MCF 10A (cell line): ENCODE data around the gene RPN1. TPM values are rescaled to one million over a fixed set of nuclear protein-coding genes. Genes with fewer than 3 reads are reported as not detected.
"Not testable (repeated sequence)": the region's sequence is repeated elsewhere in the genome, so short reads cannot be mapped to it uniquely, and the experiment has no call there.

Source experiments
- BruUV-seq: library from RNA; stranded (reverse); fragments of 400-500 nt; replicated peaks from 2 replicates; lab custom pipeline; 2021; lab: Mats Ljungman, UMichigan
- CTCF ChIA-PET: fragments of 300-600 bp; sonication (Branson Sonifier 250); formaldehyde crosslinking; extraction: SDS; loops from one replicate; lab custom pipeline; 2021; ENCODE audit warnings: antibody characterized with exemption, inconsistent platforms; lab: Yijun Ruan, JAX
- POLR2A ChIA-PET: fragments of 300-600, 350-650 bp; sonication (Branson Sonifier 250); formaldehyde crosslinking; extraction: SDS; loops from one replicate; lab custom pipeline; 2020; ENCODE audit warnings: antibody characterized with exemption, inconsistent platforms; lab: Yijun Ruan, JAX
- DNase-seq: peaks from one replicate; pipeline ENCODE4 v3.0.0-alpha.2; 2018; ENCODE audit not compliant: unreplicated experiment
- H3K27ac Mint-ChIP-seq: one replicate; pipeline ENCODE4 v1.8.0; 2022; ENCODE audit warnings: mild to moderate bottlenecking, low read depth, mixed read lengths; ENCODE audit not compliant: unreplicated experiment
- H3K27me3 Mint-ChIP-seq: one replicate; pipeline ENCODE4 v1.8.0; 2022; ENCODE audit warnings: mixed read lengths; ENCODE audit not compliant: insufficient read depth, unreplicated experiment
- H3K36me3 Mint-ChIP-seq: one replicate; pipeline ENCODE4 v1.8.0; 2022; ENCODE audit warnings: mild to moderate bottlenecking, moderate library complexity, mixed read lengths; ENCODE audit not compliant: insufficient read depth, unreplicated experiment
- H3K4me1 Mint-ChIP-seq: one replicate; pipeline ENCODE4 v1.8.0; 2022; ENCODE audit warnings: mixed read lengths; ENCODE audit not compliant: insufficient read depth, unreplicated experiment
- H3K4me3 Mint-ChIP-seq: one replicate; pipeline ENCODE4 v1.8.0; 2022; ENCODE audit warnings: mild to moderate bottlenecking, moderate library complexity, mixed read lengths; ENCODE audit not compliant: unreplicated experiment
- H3K9me3 Mint-ChIP-seq: one replicate; pipeline ENCODE4 v1.8.0; 2022; ENCODE audit warnings: mixed read lengths; ENCODE audit not compliant: unreplicated experiment
- CTCF ChIP-seq: fragments of 200-600 bp; IDR thresholded peaks from one replicate; pipeline ENCODE4 v1.8.0; 2022; ENCODE audit warnings: antibody characterized with exemption, mild to moderate bottlenecking; ENCODE audit not compliant: unreplicated experiment
- intact Hi-C: fragments of 100-400 bp; cut with micrococcal nuclease; formaldehyde crosslinking; loops from 2 replicates; pipeline ENCODE4 v1.14.1; 2022
- total RNA-seq: library from RNA; stranded (reverse); gene quantifications from 2 replicates; pipeline ENCODE4 v1.2.3, GENCODE V29; 2022

The RPN1 gene
- total RNA-seq, 1 experiment from 2014 or later = 240 TPM

DNA sequence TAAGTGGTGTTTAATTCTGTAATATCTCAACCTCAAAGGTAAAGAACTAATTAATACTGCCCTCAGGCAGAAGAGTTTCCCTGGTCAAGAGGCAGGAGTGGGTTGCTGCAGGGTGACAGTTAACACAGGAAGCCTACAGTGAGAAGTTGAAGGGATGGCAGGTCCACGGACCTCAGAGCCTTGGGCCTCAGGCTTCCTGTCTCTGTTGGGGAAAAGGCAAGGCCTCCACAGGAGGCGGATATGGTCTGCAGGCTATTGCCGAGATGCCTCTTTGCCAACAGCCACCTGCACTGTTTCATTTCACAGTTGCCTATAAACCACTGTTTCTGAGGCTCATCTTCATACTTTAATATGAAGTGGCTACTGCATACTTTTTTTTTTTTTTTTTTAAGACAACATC is 33.3 kb upstream of the RPN1 start:
- no peak for TF ChIP-seq CTCF
- BruUV-seq = no TSS peak
- no peak overlapping the region for H3K27ac Mint-ChIP-seq
- intact Hi-C loops = no loop called here
- ChIA-PET POLR2A (interaction anchor here (0.6 kb wide), 2 partner anchors 8 to 908 kb away, joined by 3 to 4 read pairs; no protein-coding TSS in a partner anchor), CTCF (interaction anchor here (1.2 to 5.9 kb wide), 2 partner anchors 78 to 113 kb away, joined by 3 to 124 read pairs; no protein-coding TSS in a partner anchor)
- no peak for DNase-seq
- H3K36me3 Mint-ChIP-seq = peaks cover 8% of the 10 kb centered on the region
- H3K4me3 Mint-ChIP-seq = no peak overlapping the region
- H3K27me3 Mint-ChIP-seq = no peaks in the 10 kb centered on the region
- peaks cover 13% of the 10 kb centered on the region for H3K4me1 Mint-ChIP-seq
- H3K9me3 Mint-ChIP-seq = no peaks in the 10 kb centered on the region

DNA sequence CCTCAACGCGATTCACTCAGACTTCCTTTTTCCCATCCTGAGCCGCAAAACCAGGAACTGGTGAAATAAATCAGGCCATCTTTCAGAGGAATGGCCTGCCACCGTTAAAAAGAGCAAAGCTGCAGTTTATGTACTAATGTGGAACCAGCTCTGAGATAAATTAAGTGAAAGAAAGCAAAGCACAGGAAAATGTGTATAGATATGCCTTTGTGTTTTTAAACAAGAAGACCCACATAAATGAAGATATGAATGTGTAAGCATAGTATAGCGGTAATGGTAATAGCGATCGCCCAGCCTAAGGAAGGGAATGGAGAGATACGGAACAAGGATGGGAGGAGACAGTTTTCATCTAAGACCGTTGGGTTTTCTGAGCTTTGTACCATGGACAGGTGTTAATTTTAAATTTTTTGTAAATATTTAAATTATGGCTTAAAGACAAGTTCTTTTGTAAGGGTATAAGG is 30.8 kb upstream of the RPN1 start:
- Mint-ChIP-seq H3K9me3 (no peaks in the 10 kb centered on the region), H3K27me3 (no peaks in the 10 kb centered on the region), H3K4me3 (peak overlapping the region; percentile 93), H3K27ac (peak overlapping the region; percentile 97), H3K4me1 (peaks cover 13% of the 10 kb centered on the region), H3K36me3 (peaks cover 8% of the 10 kb centered on the region)
- ChIA-PET POLR2A (interaction anchor here (0.7 to 3.4 kb wide), 17 partner anchors 10 to 197 kb away, joined by 3 to 89 read pairs (median 10); partner anchors contain the start of genes ACAD9, RAB7A and RPN1), CTCF (interaction anchor here (0.6 to 5.9 kb wide), 42 partner anchors 8 to 647 kb away, joined by 3 to 124 read pairs (median 5); partner anchors contain the start of genes ACAD9, RAB7A and RPN1)
- no peak for DNase-seq
- TSS peak; percentile 70 for BruUV-seq
- intact Hi-C loops = loop anchor here (2.0 kb wide), 1 partner anchor 65 kb away; no protein-coding TSS in a partner anchor
- no peak for TF ChIP-seq CTCF

- CTCF ChIA-PET = interaction anchor here (0.5 to 5.9 kb wide), 65 partner anchors 8 to 1109 kb away, joined by 3 to 124 read pairs (median 5); partner anchors contain the start of genes ACAD9, RAB7A and RPN1
- peak; percentile 98 for TF ChIP-seq CTCF
- BruUV-seq = no TSS peak
- peak overlapping the region; percentile 93 for H3K4me3 Mint-ChIP-seq
- peak overlapping the region; percentile 97 for H3K27ac Mint-ChIP-seq
- peaks cover 8% of the 10 kb centered on the region for H3K36me3 Mint-ChIP-seq
- intact Hi-C loops = loop anchor here (1.0 to 2.0 kb wide), 5 partner anchors 30 to 199 kb away; partner anchors contain the start of genes ACAD9, RAB7A and RPN1
- POLR2A ChIA-PET = interaction anchor here (0.6 to 3.4 kb wide), 36 partner anchors 10 to 759 kb away, joined by 3 to 89 read pairs (median 5); partner anchors contain the start of genes ACAD9, IFT122, MBD4 and RAB7A
- DNase-seq = peak; percentile 99
- H3K27me3 Mint-ChIP-seq = no peaks in the 10 kb centered on the region
- H3K9me3 Mint-ChIP-seq = no peaks in the 10 kb centered on the region
- peaks cover 13% of the 10 kb centered on the region for H3K4me1 Mint-ChIP-seq
These were observed 30.2 kb upstream of the RPN1 start for GRCh38 chr3:128680603-128681368.

- ChIA-PET CTCF (interaction anchor here (0.5 to 5.9 kb wide), 7 partner anchors 11 to 556 kb away, joined by 3 to 124 read pairs (median 13); no protein-coding TSS in a partner anchor), POLR2A (interaction anchor here (1.1 to 3.4 kb wide), 8 partner anchors 12 to 441 kb away, joined by 3 to 89 read pairs (median 14); partner anchors contain the start of genes ACAD9, RAB7A and RPN1)
- Mint-ChIP-seq H3K27ac (peak overlapping the region; percentile 97), H3K27me3 (no peaks in the 10 kb centered on the region), H3K9me3 (no peaks in the 10 kb centered on the region), H3K4me1 (peaks cover 13% of the 10 kb centered on the region), H3K4me3 (peak overlapping the region; percentile 93), H3K36me3 (peaks cover 8% of the 10 kb centered on the region)
- intact Hi-C loops = no loop called here
- DNase-seq = no peak
- TF ChIP-seq CTCF = no peak
- no TSS peak for BruUV-seq
These were observed 28.7 kb upstream of the RPN1 start for GRCh38 chr3:128679338-128679737.

- BruUV-seq, H3K4me1 Mint-ChIP-seq, H3K36me3 Mint-ChIP-seq, H3K4me3 Mint-ChIP-seq, intact Hi-C loops, H3K27ac Mint-ChIP-seq, H3K27me3 Mint-ChIP-seq, H3K9me3 Mint-ChIP-seq, DNase-seq: not testable (repeated sequence)
- ChIA-PET POLR2A (interaction anchor here (1.2 kb wide), 2 partner anchors 50 to 55 kb away, joined by 3 read pairs; no protein-coding TSS in a partner anchor), CTCF (interaction anchor here (1.0 to 1.1 kb wide), 2 partner anchors 119 to 159 kb away, joined by 3 to 4 read pairs; no protein-coding TSS in a partner anchor)
These were observed 25.2 kb upstream of the RPN1 start for GRCh38 chr3:128675802-128676201.
